Endothelial cell of umbilical vein (primary cell): ENCODE measurements around the gene LTBP1. TPM values are rescaled to one million over a fixed set of nuclear protein-coding genes. Genes with fewer than 3 reads are reported as not detected.

Experiments
- BruUV-seq: library from RNA; stranded (reverse); fragments of 400-500 nt; replicated peaks from 2 replicates; lab custom pipeline; 2021; lab: Mats Ljungman, UMichigan
- CTCF ChIA-PET: fragments of 300-600, 350-600 bp; sonication (Branson Sonifier 250); formaldehyde crosslinking; loops from one replicate; lab custom pipeline; 2021; ENCODE audit warnings: antibody characterized with exemption, inconsistent platforms; lab: Charles Lee
- POLR2A ChIA-PET: fragments of 300-600, 350-600 bp; sonication (Branson Sonifier 250); formaldehyde crosslinking; loops from one replicate; lab custom pipeline; 2021; ENCODE audit warnings: antibody characterized with exemption, inconsistent platforms; lab: Charles Lee
- DNase-seq: peaks from one replicate; pipeline ENCODE4 v3.0.0-alpha.2; 2011; ENCODE audit warnings: low read depth, low spot score
- FAIRE-seq: peaks from 2 replicates; lab custom pipeline; 2011; peaks lifted over from hg19 to GRCh38; lab: Jason Lieb, UNC
- H2AFZ ChIP-seq: 2 replicates; pipeline ENCODE4 v1.6.0; 2012; ENCODE audit warnings: low read depth, low read length, control low read depth, inconsistent platforms
- H3K27ac ChIP-seq: 2 replicates; pipeline ENCODE4 v1.5.1; 2011; ENCODE audit warnings: low read depth, mild to moderate bottlenecking, control low read depth, low read length, moderate library complexity; ENCODE audit not compliant: insufficient read depth
- H3K27me3 ChIP-seq, 2 experiments: 2 replicates each; pipeline versions ENCODE4 v1.6.0 to v1.6.1; 2011; ENCODE audit warnings: low read length in 2 of 2, mixed read lengths in 1 of 2; ENCODE audit not compliant: control insufficient read depth in 2 of 2, insufficient read depth in 2 of 2
- H3K36me3 ChIP-seq, 2 experiments: 2 replicates in 1 of 2; 3 replicates in 1 of 2; pipeline ENCODE4 v1.5.1; 2011; ENCODE audit warnings: low read length in 2 of 2, mild to moderate bottlenecking in 1 of 2, moderate library complexity in 1 of 2; ENCODE audit not compliant: control insufficient read depth in 2 of 2, insufficient read depth in 2 of 2; ENCODE audit errors: extremely low read depth in 1 of 2
- H3K4me1 ChIP-seq: 3 replicates; pipeline ENCODE4 v1.5.1; 2011; ENCODE audit warnings: mild to moderate bottlenecking, low read length; ENCODE audit not compliant: control insufficient read depth, insufficient read depth; ENCODE audit errors: extremely low read depth
- H3K4me2 ChIP-seq: 2 replicates; pipeline ENCODE4 v1.6.1; 2011; ENCODE audit warnings: low read length, control low read depth, mixed read lengths; ENCODE audit not compliant: insufficient read depth
- H3K4me3 ChIP-seq, 3 experiments: fragments of 200-600 bp in 1 of 3; sonication (generic), shearing (Covaris generic) in 1 of 3; replicated peaks in 1 of 3; 2 replicates each; pipeline ENCODE4 v1.5.1; 2011 to 2016; ENCODE audit warnings: control low read depth in 3 of 3, low read length in 3 of 3, mild to moderate bottlenecking in 2 of 3, inconsistent platforms in 1 of 3, low read depth in 1 of 3, moderate library complexity in 1 of 3; ENCODE audit not compliant: insufficient read depth in 1 of 3
- H3K79me2 ChIP-seq: 2 replicates; pipeline ENCODE4 v1.6.0; 2012; ENCODE audit warnings: low read length, inconsistent platforms; ENCODE audit not compliant: control insufficient read depth, insufficient read depth
- H3K9ac ChIP-seq: replicated peaks from 2 replicates; pipeline ENCODE3; 2011; ENCODE audit warnings: low read length, control low read depth; ENCODE audit not compliant: insufficient read depth; ENCODE audit errors: extremely low read depth
- H3K9me1 ChIP-seq: replicated peaks from 3 replicates; pipeline ENCODE4 v1.6.0; 2011; ENCODE audit warnings: mild to moderate bottlenecking, low read length; ENCODE audit not compliant: control insufficient read depth, insufficient read depth; ENCODE audit errors: extremely low read depth
- H3K9me3 ChIP-seq: replicated peaks from 2 replicates; pipeline ENCODE4 v1.5.1; 2012; ENCODE audit warnings: low read length, inconsistent platforms; ENCODE audit not compliant: control insufficient read depth, insufficient read depth
- H4K20me1 ChIP-seq: replicated peaks from 2 replicates; pipeline ENCODE3; 2011; ENCODE audit warnings: mild to moderate bottlenecking, low read length; ENCODE audit not compliant: control insufficient read depth, insufficient read depth; ENCODE audit errors: extremely low read depth
- EZH2 ChIP-seq: IDR thresholded peaks from 2 replicates; pipeline ENCODE4 v1.6.1; 2012; ENCODE audit warnings: borderline replicate concordance, low read depth, mild to moderate bottlenecking, moderate library complexity, low read length, inconsistent platforms; ENCODE audit not compliant: severe bottlenecking
- FOS ChIP-seq: IDR thresholded peaks from 2 replicates; pipeline ENCODE4 v1.6.1; 2011; ENCODE audit warnings: mild to moderate bottlenecking, low read length, moderate library complexity, borderline replicate concordance; ENCODE audit not compliant: insufficient read depth
- GATA2 ChIP-seq: IDR thresholded peaks from 2 replicates; pipeline ENCODE4 v1.7.0; 2011; ENCODE audit warnings: low read depth, mild to moderate bottlenecking, moderate library complexity, mixed read lengths, low read length; ENCODE audit not compliant: insufficient read length, insufficient read depth
- JUN ChIP-seq: IDR thresholded peaks from 2 replicates; pipeline ENCODE4 v1.6.1; 2011; ENCODE audit warnings: borderline replicate concordance, low read depth; ENCODE audit not compliant: insufficient read length, insufficient read depth
- MYC ChIP-seq: IDR thresholded peaks from one replicate; pipeline ENCODE4 v1.6.1; 2011; ENCODE audit warnings: mild to moderate bottlenecking, low read depth, low read length
- POLR2A ChIP-seq: IDR thresholded peaks from 2 replicates; pipeline ENCODE4 v1.6.1; 2012; ENCODE audit warnings: low read depth, mild to moderate bottlenecking, control low read depth, low read length
- POLR2AphosphoS5 ChIP-seq: IDR thresholded peaks from 2 replicates; pipeline ENCODE4 v1.6.1; 2012; ENCODE audit warnings: low read depth, mild to moderate bottlenecking, control low read depth, low read length, moderate library complexity; ENCODE audit not compliant: insufficient read depth
- dilution Hi-C: fragments of 300-500 bp; cut with MboI; formaldehyde crosslinking; loops from one replicate; pipeline ENCODE4 v1.15.0; 2019; ENCODE audit warnings: low sequenced_read_pairs; ENCODE audit not compliant: extremely low pct_ligation_motif_present
- intact Hi-C: fragments of 100-400 bp; cut with micrococcal nuclease; formaldehyde crosslinking; loops from one replicate; pipeline ENCODE4 v1.10.0; 2022
- polyA plus RNA-seq, 4 experiments: library from polyadenylated mRNA; depleted of rRNA in 3 of 4; stranded (reverse) in 3 of 4; unstranded in 1 of 4; fragments of >200 nt; gene quantifications; 2 replicates each; pipeline versions ENCODE4 v1.2.1 to v1.2.3, GENCODE V29; 2011 to 2012; ENCODE audit warnings: missing spikeins in 1 of 4
- total RNA-seq: library from RNA; stranded (reverse); gene quantifications from 2 replicates; pipeline ENCODE4 v1.2.3, GENCODE V29; 2021
- TF ChIP-seq, protein P1 (sequence below), 2 donors: IDR thresholded peaks; 1 replicate in 1 of 2; 2 replicates in 1 of 2; pipeline ENCODE4 v1.5.1; 2011; ENCODE audit warnings: low read length in 2 of 2, mild to moderate bottlenecking in 2 of 2, moderate library complexity in 2 of 2, control low read depth in 1 of 2, inconsistent platforms in 1 of 2, low read depth in 1 of 2; ENCODE audit not compliant: insufficient read depth in 1 of 2; ENCODE audit errors: extremely low read depth in 1 of 2
- TF ChIP-seq, protein P2 (sequence below): IDR thresholded peaks from 2 replicates; pipeline ENCODE4 v1.6.1; 2011; ENCODE audit not compliant: insufficient read depth, insufficient read length

The LTBP1 gene
- total and polyA plus RNA-seq, 2 donors (not counting 3 experiments of a cell fraction or from before 2014, with no cell fraction given): 57.4 to 68.2 TPM

DNA sequence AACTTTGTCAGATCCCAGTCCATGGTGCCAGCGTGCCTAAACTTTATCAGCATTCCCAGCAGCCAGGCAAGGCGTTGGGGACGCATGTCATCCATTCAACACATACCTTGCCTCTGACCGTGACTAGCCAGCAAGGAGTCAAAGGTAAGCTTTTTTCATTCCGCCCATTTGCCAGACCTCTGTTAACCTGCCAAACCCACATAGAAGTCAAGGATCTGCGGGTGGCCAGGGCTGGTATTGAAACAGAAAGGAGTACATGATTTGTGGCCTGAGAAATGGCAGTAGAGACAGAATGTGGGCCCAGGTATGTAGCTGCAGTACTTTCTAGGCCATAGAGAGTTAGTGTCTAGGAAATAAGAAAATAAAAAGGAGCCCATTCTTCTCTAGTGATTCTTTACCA lies 240.2 kb downstream of the LTBP1 start:
- DNase-seq: no peak
- H4K20me1 ChIP-seq: no peaks in the 10 kb centered on the region
- no peak overlapping the region for H3K4me2 ChIP-seq
- no peaks in the 10 kb centered on the region for H3K4me1 ChIP-seq
- no peak overlapping the region for H3K4me3 ChIP-seq
- no TSS peak for BruUV-seq
- H3K79me2 ChIP-seq: no peaks in the 10 kb centered on the region
- no peaks in the 10 kb centered on the region for H3K27me3 ChIP-seq
- no peak overlapping the region for H3K27ac ChIP-seq
- no peak overlapping the region for H3K9ac ChIP-seq
- H3K36me3 ChIP-seq: no peaks in the 10 kb centered on the region
- intact Hi-C loops: no loop called here
- TF ChIP-seq POLR2AphosphoS5: no peak
- TF ChIP-seq POLR2A: no peak
- no peak for TF ChIP-seq FOS
- TF ChIP-seq JUN: no peak
- TF ChIP-seq, protein P1, sequence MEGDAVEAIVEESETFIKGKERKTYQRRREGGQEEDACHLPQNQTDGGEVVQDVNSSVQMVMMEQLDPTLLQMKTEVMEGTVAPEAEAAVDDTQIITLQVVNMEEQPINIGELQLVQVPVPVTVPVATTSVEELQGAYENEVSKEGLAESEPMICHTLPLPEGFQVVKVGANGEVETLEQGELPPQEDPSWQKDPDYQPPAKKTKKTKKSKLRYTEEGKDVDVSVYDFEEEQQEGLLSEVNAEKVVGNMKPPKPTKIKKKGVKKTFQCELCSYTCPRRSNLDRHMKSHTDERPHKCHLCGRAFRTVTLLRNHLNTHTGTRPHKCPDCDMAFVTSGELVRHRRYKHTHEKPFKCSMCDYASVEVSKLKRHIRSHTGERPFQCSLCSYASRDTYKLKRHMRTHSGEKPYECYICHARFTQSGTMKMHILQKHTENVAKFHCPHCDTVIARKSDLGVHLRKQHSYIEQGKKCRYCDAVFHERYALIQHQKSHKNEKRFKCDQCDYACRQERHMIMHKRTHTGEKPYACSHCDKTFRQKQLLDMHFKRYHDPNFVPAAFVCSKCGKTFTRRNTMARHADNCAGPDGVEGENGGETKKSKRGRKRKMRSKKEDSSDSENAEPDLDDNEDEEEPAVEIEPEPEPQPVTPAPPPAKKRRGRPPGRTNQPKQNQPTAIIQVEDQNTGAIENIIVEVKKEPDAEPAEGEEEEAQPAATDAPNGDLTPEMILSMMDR (IDR thresholded peaks at IDR 0.05; ENCODE audit: extremely low read depth in 1 of 2, insufficient read depth in 1 of 2, low read depth in 1 of 2, low read length in 2 of 2): no peak
- no peak for TF ChIP-seq EZH2
- TF ChIP-seq, protein P2, sequence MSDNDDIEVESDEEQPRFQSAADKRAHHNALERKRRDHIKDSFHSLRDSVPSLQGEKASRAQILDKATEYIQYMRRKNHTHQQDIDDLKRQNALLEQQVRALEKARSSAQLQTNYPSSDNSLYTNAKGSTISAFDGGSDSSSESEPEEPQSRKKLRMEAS: no peak
- TF ChIP-seq GATA2: no peak
- no peak for TF ChIP-seq MYC
- POLR2A ChIA-PET: no interaction called here
- dilution Hi-C loops: no loop called here
- no peaks in the 10 kb centered on the region for H3K9me3 ChIP-seq
- no peak for FAIRE-seq
- no peaks in the 10 kb centered on the region for H3K9me1 ChIP-seq
- no peak overlapping the region for H2AFZ ChIP-seq
- CTCF ChIA-PET: no interaction called here
